A549 (cell line): Measurements from ENCODE around the gene NIN.

ENCODE experiments used
- CTCF ChIP-seq: fragments of >200 bp; sonication (Bioruptor Twin); formaldehyde crosslinking; IDR thresholded peaks from 3 replicates; pipeline ENCODE4 v1.5.1; 2016
- PBX3 ChIP-seq: IDR thresholded peaks from 2 replicates; pipeline ENCODE4 v1.6.1; 2012
- POLR2A ChIP-seq: IDR thresholded peaks from 2 replicates; pipeline ENCODE4 v1.6.1; 2012; ENCODE audit warnings: mild to moderate bottlenecking, low read length

- no peak for TF ChIP-seq CTCF
- no peak for TF ChIP-seq PBX3
- no peak for TF ChIP-seq POLR2A
These were observed 16.8 kb downstream of the NIN start for GRCh38 chr14:50814161-50814560.
